HCT116 (cell line): Measurements from ENCODE around the gene MEIS2. TPM values are rescaled to one million over a fixed set of nuclear protein-coding genes. Genes with fewer than 3 reads are reported as not detected.

ENCODE experiments used
- ATAC-seq: fragments of 200-7000 bp; cut with Tn5 transposase; 2 replicates; pipeline ENCODE4 v1.9.1; 2020; ENCODE audit warnings: mild to moderate bottlenecking, moderate library complexity
- BruUV-seq: library from RNA; stranded (reverse); fragments of 400-500 nt; replicated peaks from 2 replicates; lab custom pipeline; 2021; lab: Mats Ljungman, UMichigan
- CTCF ChIA-PET: fragments of 300-600 bp; sonication (Branson Sonifier 250); formaldehyde crosslinking; loops from one replicate; lab custom pipeline; 2021; ENCODE audit warnings: antibody characterized with exemption; lab: Charles Lee
- POLR2A ChIA-PET: fragments of 300-600, 350-600 bp; sonication (Branson Sonifier 250); formaldehyde crosslinking; loops from one replicate; lab custom pipeline; 2021; ENCODE audit warnings: antibody characterized with exemption; lab: Charles Lee
- RAD21 ChIA-PET, 2 experiments: fragments of 300-600 bp; sonication (Branson Sonifier 250); formaldehyde crosslinking; loops; one replicate each; lab custom pipeline; 2023; ENCODE audit warnings: low total read pairs in 2 of 2; ENCODE audit not compliant: uncharacterized antibody in 2 of 2, unreplicated experiment in 2 of 2, low non-redundant PET in 1 of 2; lab: Charles Lee
- DNase-seq: peaks from one replicate; pipeline ENCODE4 v3.0.0-alpha.2; 2010; ENCODE audit warnings: low read depth, low spot score
- H2AFZ ChIP-seq: fragments of 200-600 bp; shearing (Covaris generic), sonication (generic); 2 replicates; pipeline ENCODE4 v1.6.1; 2017; ENCODE audit warnings: low read depth, mixed run types, mixed read lengths, antibody characterized with exemption, low read length; ENCODE audit not compliant: poor library complexity, severe bottlenecking
- H3K27ac ChIP-seq: 2 replicates; pipeline ENCODE4 v1.5.1; 2012; ENCODE audit warnings: low read depth, low read length
- H3K27me3 ChIP-seq: fragments of 200-600 bp; sonication (generic); 2 replicates; pipeline ENCODE4 v1.6.1; 2016; ENCODE audit warnings: mixed run types, low read length, mixed read lengths; ENCODE audit not compliant: insufficient read depth
- H3K36me3 ChIP-seq, 2 experiments: fragments of 200-500 bp in 1 of 2; fragments of 200-600 bp in 1 of 2; sonication (Bioruptor generic) in 1 of 2; sonication (generic) in 1 of 2; 2 replicates each; pipeline versions ENCODE4 v1.5.1 to v1.6.1; 2014 to 2016; ENCODE audit warnings: low read length in 2 of 2, inconsistent platforms in 1 of 2, mixed read lengths in 1 of 2, mixed run types in 1 of 2; ENCODE audit not compliant: insufficient read depth in 2 of 2, control insufficient read depth in 1 of 2
- H3K4me1 ChIP-seq, 2 experiments: fragments of 200-600 bp in 1 of 2; sonication (generic) in 1 of 2; 2 replicates each; pipeline versions ENCODE4 v1.5.1 to v1.6.1; 2012 to 2017; ENCODE audit warnings: low read length in 2 of 2, inconsistent platforms in 1 of 2, mild to moderate bottlenecking in 1 of 2, mixed read lengths in 1 of 2, mixed run types in 1 of 2, moderate library complexity in 1 of 2; ENCODE audit not compliant: insufficient read depth in 2 of 2, control insufficient read depth in 1 of 2
- H3K4me2 ChIP-seq: fragments of 200-600 bp; sonication (generic); 2 replicates; pipeline ENCODE4 v1.6.1; 2017; ENCODE audit warnings: mixed run types, low read length, mixed read lengths
- H3K4me3 ChIP-seq, 2 experiments: fragments of 200-600 bp in 1 of 2; sonication (generic) in 1 of 2; replicated peaks in 1 of 2; 2 replicates each; pipeline ENCODE4 v1.5.1; 2011 to 2016; ENCODE audit warnings: low read length in 2 of 2, control low read depth in 1 of 2, low read depth in 1 of 2, mild to moderate bottlenecking in 1 of 2, mixed read lengths in 1 of 2, mixed run types in 1 of 2
- H3K79me2 ChIP-seq: fragments of 200-600 bp; sonication (generic); 2 replicates; pipeline ENCODE4 v1.6.1; 2017; ENCODE audit warnings: mild to moderate bottlenecking, mixed run types, low read length, moderate library complexity, mixed read lengths; ENCODE audit not compliant: insufficient read depth
- H3K9ac ChIP-seq: fragments of 200-600 bp; sonication (generic); 2 replicates; pipeline ENCODE4 v1.6.1; 2016; ENCODE audit warnings: low read length, mixed read lengths
- H3K9me2 ChIP-seq: fragments of 200-600 bp; sonication (generic), shearing (Covaris generic); 2 replicates; pipeline ENCODE4 v1.6.1; 2017; ENCODE audit warnings: mixed run types, mild to moderate bottlenecking, moderate library complexity; ENCODE audit not compliant: insufficient read depth
- H3K9me3 ChIP-seq, 2 experiments: fragments of 200-500 bp in 1 of 2; fragments of 200-600 bp in 1 of 2; sonication (Bioruptor generic) in 1 of 2; sonication (generic) in 1 of 2; 2 replicates each; pipeline ENCODE4 v1.6.1; 2014 to 2017; ENCODE audit warnings: low read length in 2 of 2, mixed read lengths in 2 of 2, inconsistent platforms in 1 of 2, low read depth in 1 of 2, mild to moderate bottlenecking in 1 of 2, mixed run types in 1 of 2, moderate library complexity in 1 of 2; ENCODE audit not compliant: control insufficient read depth in 1 of 2, insufficient read depth in 1 of 2
- H4K20me1 ChIP-seq: fragments of 200-600 bp; sonication (generic), shearing (Covaris generic); 2 replicates; pipeline ENCODE4 v1.6.1; 2017; ENCODE audit warnings: mixed run types, mild to moderate bottlenecking, moderate library complexity; ENCODE audit not compliant: insufficient read depth
- ATF3 ChIP-seq: IDR thresholded peaks from 2 replicates; pipeline ENCODE4 v1.6.1; 2012
- CBX3 ChIP-seq: IDR thresholded peaks from 2 replicates; pipeline ENCODE4 v1.6.1; 2012; ENCODE audit warnings: low read depth
- CTCF ChIP-seq, 3 experiments: fragments of 200-600 bp in 1 of 3; sonication (generic) in 1 of 3; IDR thresholded peaks in 2 of 3; conservative IDR thresholded peaks in 1 of 3; 2 replicates each; pipeline ENCODE4 v1.5.1; 2012 to 2017; ENCODE audit warnings: low read depth in 2 of 3, low read length in 2 of 3, antibody characterized with exemption in 1 of 3, borderline replicate concordance in 1 of 3, control low read depth in 1 of 3, mild to moderate bottlenecking in 1 of 3, mixed read lengths in 1 of 3, mixed run types in 1 of 3, moderate library complexity in 1 of 3; ENCODE audit not compliant: insufficient read depth in 1 of 3
- EZH2 ChIP-seq: fragments of 200-600 bp; sonication (generic); IDR thresholded peaks from 2 replicates; pipeline ENCODE4 v1.6.1; 2017; ENCODE audit warnings: antibody characterized with exemption, mixed run types
- EZH2phosphoT487 ChIP-seq: fragments of 200-600 bp; IDR thresholded peaks from 2 replicates; pipeline ENCODE4 v1.6.1; 2018; ENCODE audit warnings: antibody characterized with exemption, borderline replicate concordance
- MAX ChIP-seq: IDR thresholded peaks from 2 replicates; pipeline ENCODE4 v1.6.1; 2012
- POLR2A ChIP-seq: IDR thresholded peaks from 2 replicates; pipeline ENCODE4 v1.7.0; 2011; ENCODE audit warnings: borderline replicate concordance; ENCODE audit not compliant: insufficient read depth, insufficient read length; ENCODE audit errors: extremely low read depth
- POLR2AphosphoS5 ChIP-seq: IDR thresholded peaks from 2 replicates; pipeline ENCODE4 v1.6.1; 2011; ENCODE audit warnings: mild to moderate bottlenecking, low read depth, low read length, moderate library complexity
- RAD21 ChIP-seq: IDR thresholded peaks from 2 replicates; pipeline ENCODE4 v1.6.1; 2012; ENCODE audit warnings: low read depth, mild to moderate bottlenecking
- REST ChIP-seq: IDR thresholded peaks from 2 replicates; pipeline ENCODE4 v1.6.1; 2012; ENCODE audit warnings: low read depth
- SIN3A ChIP-seq: IDR thresholded peaks from 2 replicates; pipeline ENCODE4 v1.6.1; 2012; ENCODE audit warnings: low read depth
- SP1 ChIP-seq: IDR thresholded peaks from 2 replicates; pipeline ENCODE4 v1.6.1; 2012; ENCODE audit warnings: low read depth
- TCF7L2 ChIP-seq: IDR thresholded peaks from 2 replicates; pipeline ENCODE4 v1.7.0; 2011; ENCODE audit warnings: borderline replicate concordance, inconsistent platforms; ENCODE audit not compliant: insufficient read depth, insufficient read length; ENCODE audit errors: extremely low read depth
- ZBTB33 ChIP-seq: IDR thresholded peaks from 2 replicates; pipeline ENCODE4 v1.6.1; 2011; ENCODE audit warnings: mild to moderate bottlenecking, low read length, moderate library complexity; ENCODE audit not compliant: insufficient replicate concordance; ENCODE audit errors: extremely low read depth
- ZFX ChIP-seq: fragments of 450-650 bp; IDR thresholded peaks from 2 replicates; pipeline ENCODE4 v1.6.1; 2017
- ZNF274 ChIP-seq: fragments of 200-500 bp; sonication (Bioruptor generic); IDR thresholded peaks from 2 replicates; pipeline ENCODE4 v1.6.1; 2014; ENCODE audit warnings: mild to moderate bottlenecking, low read depth, low read length, inconsistent platforms
- intact Hi-C: fragments of 100-400 bp; cut with micrococcal nuclease; formaldehyde crosslinking; loops from 2 replicates; pipeline ENCODE4 v1.10.0; 2022
- total RNA-seq: library from RNA; stranded (reverse); gene quantifications from one replicate; pipeline ENCODE4 v1.2.1, GENCODE V29; 2021; ENCODE audit not compliant: unreplicated experiment

The MEIS2 gene
- total RNA-seq, 1 experiment from 2014 or later: 11.5 TPM

- Histone ChIP-seq H3K79me2 (no peaks in the 10 kb centered on the region), H3K4me3 (no peak overlapping the region), H3K9me2 (no peaks in the 10 kb centered on the region), H4K20me1 (no peaks in the 10 kb centered on the region), H3K36me3 (no peaks in the 10 kb centered on the region), H3K27ac (no peak overlapping the region), H3K27me3 (no peaks in the 10 kb centered on the region), H2AFZ (no peak overlapping the region), H3K4me1 (no peaks in the 10 kb centered on the region), H3K9ac (no peak overlapping the region), H3K4me2 (no peak overlapping the region), H3K9me3 (no peaks in the 10 kb centered on the region)
- ATAC-seq: no peak
- BruUV-seq: no TSS peak
- ChIA-PET POLR2A (no interaction called here), RAD21 (no interaction called here), CTCF (no interaction called here)
- no peak for DNase-seq
- intact Hi-C loops: no loop called here
- TF ChIP-seq SIN3A (no peak), EZH2 (no peak), CTCF (IDR thresholded peaks at IDR 0.05 in 2 of 3, conservative IDR thresholded peaks at IDR 0.05 in 1 of 3; ENCODE audit: borderline replicate concordance in 1 of 3, insufficient read depth in 1 of 3, low read depth in 2 of 3, low read length in 2 of 3) (no peak), POLR2AphosphoS5 (no peak), MAX (no peak), SP1 (no peak), ZBTB33 (no peak), EZH2phosphoT487 (no peak), ATF3 (no peak), RAD21 (no peak), ZNF274 (no peak), ZFX (no peak), POLR2A (no peak), CBX3 (no peak), REST (no peak), TCF7L2 (no peak)
Measured at GRCh38 chr15:36938131-36938530, 162.2 kb downstream of the MEIS2 start.
